HepG2 (cell line): Measurements from ENCODE around the gene ELL. TPM values are rescaled to one million over a fixed set of nuclear protein-coding genes. Genes with fewer than 3 reads are reported as not detected.
A peak's percentile ranks its signal among the peaks of the same experiment; 100 is the strongest.

Experiments
- ATAC-seq: fragments of 200-7000 bp; cut with Tn5 transposase; 3 replicates; pipeline ENCODE4 v1.9.1; 2020; ENCODE audit warnings: mild to moderate bottlenecking, moderate library complexity
- BruUV-seq: library from RNA; stranded (reverse); fragments of 400-500 nt; replicated peaks from 2 replicates; lab custom pipeline; 2021; lab: Mats Ljungman, UMichigan
- CTCF ChIA-PET: fragments of 300-600 bp; formaldehyde crosslinking; extraction: SDS; loops from one replicate; lab custom pipeline; 2021; ENCODE audit warnings: low total read pairs, inconsistent platforms, low intra/inter-chr PET ratio; lab: Yijun Ruan, JAX
- POLR2A ChIA-PET: fragments of 350-600 bp; sonication (Branson Sonifier 250); formaldehyde crosslinking; loops from one replicate; lab custom pipeline; 2020; ENCODE audit warnings: antibody characterized with exemption, inconsistent platforms; lab: Yijun Ruan, JAX
- DNase-seq: peaks from one replicate; pipeline ENCODE4 v3.0.0-alpha.2; 2015; ENCODE audit warnings: low spot score
- FAIRE-seq: peaks from 3 replicates; lab custom pipeline; 2011; peaks lifted over from hg19 to GRCh38; lab: Jason Lieb, UNC
- H2AFZ ChIP-seq: one replicate; pipeline ENCODE4 v1.6.1; 2011; ENCODE audit warnings: low read length, inconsistent platforms
- H3K27ac ChIP-seq: fragments of 300-600 bp; 3 replicates; pipeline ENCODE4 v1.8.0; 2011; ENCODE audit warnings: mixed run types, mild to moderate bottlenecking, mixed read lengths, low read length, inconsistent platforms; ENCODE audit not compliant: insufficient read depth; ENCODE audit errors: extremely low read length
- H3K27me3 ChIP-seq, 2 experiments: fragments of 200-600 bp in 1 of 2; 2 replicates in 1 of 2; 3 replicates in 1 of 2; pipeline versions ENCODE4 v1.6.0 to v1.8.0; 2011; ENCODE audit warnings: low read length in 2 of 2, mild to moderate bottlenecking in 2 of 2, moderate library complexity in 2 of 2, inconsistent platforms in 1 of 2; ENCODE audit not compliant: insufficient read depth in 2 of 2, control insufficient read depth in 1 of 2
- H3K36me3 ChIP-seq, 2 experiments: fragments of 200-600 bp in 1 of 2; replicated peaks in 1 of 2; 2 replicates in 1 of 2; 3 replicates in 1 of 2; pipeline versions ENCODE4 v1.5.1 to v1.8.0; 2011; ENCODE audit warnings: low read length in 2 of 2, inconsistent platforms in 1 of 2; ENCODE audit not compliant: insufficient read depth in 2 of 2, control insufficient read depth in 1 of 2
- H3K4me1 ChIP-seq: 2 replicates; pipeline ENCODE4 v1.5.1; 2012; ENCODE audit warnings: low read length, inconsistent platforms; ENCODE audit not compliant: insufficient read depth
- H3K4me2 ChIP-seq: 2 replicates; pipeline ENCODE4 v1.6.0; 2011; ENCODE audit warnings: low read depth, low read length, inconsistent platforms
- H3K4me3 ChIP-seq, 3 experiments: fragments of 200-600 bp in 1 of 3; sonication (generic), shearing (Covaris generic) in 1 of 3; replicated peaks in 1 of 3; 2 replicates each; pipeline ENCODE4 v1.5.1; 2011 to 2016; ENCODE audit warnings: low read length in 3 of 3, inconsistent platforms in 2 of 3, low read depth in 2 of 3, mild to moderate bottlenecking in 2 of 3, control low read depth in 1 of 3, mixed read lengths in 1 of 3; ENCODE audit not compliant: insufficient read depth in 1 of 3
- H3K79me2 ChIP-seq: one replicate; pipeline ENCODE4 v1.6.1; 2011; ENCODE audit warnings: low read length, inconsistent platforms; ENCODE audit not compliant: insufficient read depth
- H3K9ac ChIP-seq: 2 replicates; pipeline ENCODE4 v1.6.0; 2011; ENCODE audit warnings: mild to moderate bottlenecking, low read depth, low read length, inconsistent platforms; ENCODE audit not compliant: insufficient read depth
- H3K9me3 ChIP-seq: 2 replicates; pipeline ENCODE4 v1.5.1; 2012; ENCODE audit warnings: mild to moderate bottlenecking, low read length
- H4K20me1 ChIP-seq: 2 replicates; pipeline ENCODE4 v1.6.0; 2011; ENCODE audit warnings: inconsistent platforms, mild to moderate bottlenecking, low read length, moderate library complexity; ENCODE audit not compliant: insufficient read depth
- ATF3 ChIP-seq: sonication (generic); formaldehyde crosslinking; IDR thresholded peaks from 2 replicates; pipeline ENCODE4 v1.4.0; 2020; ENCODE audit warnings: missing genetic modification reagents
- BATF2 ChIP-seq: sonication (generic); formaldehyde crosslinking; IDR thresholded peaks from 2 replicates; pipeline ENCODE4 v1.8.0; 2022; ENCODE audit warnings: mild to moderate bottlenecking, missing genetic modification reagents, moderate library complexity
- BCL6 ChIP-seq: IDR thresholded peaks from 2 replicates; pipeline ENCODE4 v1.6.1; 2016; ENCODE audit warnings: missing genetic modification reagents, missing compliant biosample characterization
- CEBPB ChIP-seq: IDR thresholded peaks from 2 replicates; pipeline ENCODE4 v1.6.1; 2011; ENCODE audit warnings: low read depth, low read length, improper control_type of control experiment, borderline replicate concordance
- ELF3 ChIP-seq: IDR thresholded peaks from 2 replicates; pipeline ENCODE4 v1.6.1; 2016; ENCODE audit warnings: missing genetic modification reagents, missing compliant biosample characterization
- GABPB1 ChIP-seq: IDR thresholded peaks from 2 replicates; pipeline ENCODE4 v1.6.1; 2016; ENCODE audit warnings: mild to moderate bottlenecking, missing genetic modification reagents, moderate library complexity, missing compliant biosample characterization
- HNF4A ChIP-seq: sonication (generic); formaldehyde crosslinking; IDR thresholded peaks from 2 replicates; pipeline ENCODE4 v1.4.0; 2020; ENCODE audit warnings: missing genetic modification reagents
- MED1 ChIP-seq: sonication (generic); formaldehyde crosslinking; IDR thresholded peaks from 2 replicates; pipeline ENCODE4 v1.4.0; 2020; ENCODE audit warnings: missing genetic modification reagents
- NR2C2 ChIP-seq: sonication (generic); formaldehyde crosslinking; IDR thresholded peaks from 2 replicates; pipeline ENCODE4 v1.4.0; 2020; ENCODE audit warnings: missing genetic modification reagents, mild to moderate bottlenecking, moderate library complexity, borderline replicate concordance
- RARA ChIP-seq: IDR thresholded peaks from 2 replicates; pipeline ENCODE4 v1.6.1; 2016; ENCODE audit warnings: missing genetic modification reagents, missing compliant biosample characterization
- ZNF18 ChIP-seq: sonication (generic); formaldehyde crosslinking; IDR thresholded peaks from 2 replicates; pipeline ENCODE4 v1.8.0; 2022; ENCODE audit warnings: mild to moderate bottlenecking, missing genetic modification reagents; ENCODE audit not compliant: insufficient replicate concordance
- ZNF343 ChIP-seq: sonication (generic); formaldehyde crosslinking; IDR thresholded peaks from 2 replicates; pipeline ENCODE4 v1.4.0; 2020; ENCODE audit warnings: mild to moderate bottlenecking, missing genetic modification reagents
- ZNF362 ChIP-seq: sonication (generic); formaldehyde crosslinking; IDR thresholded peaks from 2 replicates; pipeline ENCODE4 v1.4.0; 2020; ENCODE audit warnings: missing genetic modification reagents, mild to moderate bottlenecking, borderline replicate concordance
- ZNF367 ChIP-seq: sonication (generic); formaldehyde crosslinking; IDR thresholded peaks from 2 replicates; pipeline ENCODE4 v1.4.0; 2020; ENCODE audit warnings: missing genetic modification reagents, borderline replicate concordance
- ZNF770 ChIP-seq: sonication (generic); formaldehyde crosslinking; IDR thresholded peaks from 2 replicates; pipeline ENCODE4 v1.5.0; 2020; ENCODE audit warnings: mild to moderate bottlenecking, missing genetic modification reagents
- ZNF775 ChIP-seq: sonication (generic); formaldehyde crosslinking; IDR thresholded peaks from 2 replicates; pipeline ENCODE4 v1.4.0; 2020; ENCODE audit warnings: missing genetic modification reagents, mild to moderate bottlenecking, moderate library complexity, borderline replicate concordance
- WGBS: methylation state at CpG from one replicate; pipeline ENCODE4 v1.1.6; 2017; ENCODE audit warnings: low lambda C conversion rate; 5-methylcytosine and 5-hydroxymethylcytosine counted together
- in situ Hi-C: cut with HindIII; loops from 2 replicates; pipeline ENCODE4 v1.10.0; 2017; ENCODE audit warnings: low pct_unique_long_range_greater_than_20kb; ENCODE audit not compliant: extremely low pct_ligation_motif_present
- intact Hi-C: fragments of 100-400 bp; cut with micrococcal nuclease; formaldehyde crosslinking; loops from one replicate; pipeline ENCODE4 v1.10.0; 2022; ENCODE audit not compliant: unreplicated experiment
- polyA plus RNA-seq, 8 experiments: library from polyadenylated mRNA; depleted of rRNA in 3 of 8; stranded (reverse) in 7 of 8; unstranded in 1 of 8; fragments of >200 nt; fragmentation: Illumina TruSeq in 4 of 8; extraction: Trizol in 4 of 8; gene quantifications; 2 replicates each; pipeline versions ENCODE4 v1.2.1 to v1.2.3, GENCODE V29; 2011 to 2016; ENCODE audit warnings: low read depth in 4 of 8, missing spikeins in 1 of 8, mixed read lengths in 1 of 8; ENCODE audit not compliant: insufficient read depth in 1 of 8
- total RNA-seq, 5 experiments: library from RNA; depleted of rRNA; stranded (reverse); fragments of >200 nt; fragmentation: Illumina TruSeq; extraction: Trizol; gene quantifications; 2 replicates each; pipeline ENCODE4 v1.2.3, GENCODE V29; 2016; ENCODE audit warnings: low read depth in 1 of 5

Gene ELL
- total and polyA plus RNA-seq, 2 of the 13 experiments (the other 11 are each of a cell fraction or from before 2014, with no cell fraction given): 3.7 to 5.4 TPM

GRCh38 chr19:18517606-18518005, 4.3 kb downstream of the ELL start:
- WGBS: 68% methylated on average over 4 of the region's 4 CpGs
- Histone ChIP-seq H3K4me3 (0 out of 6 replicates have a peak overlapping the region, but pooled peaks of 1 of the 3 experiments have one; percentile 11), H3K27ac (peak overlapping the region; percentile 94), H3K27me3 (no peaks in the 10 kb centered on the region; a peak in 1 of 5 replicates), H3K79me2 (peaks cover 82% of the 10 kb centered on the region), H4K20me1 (peaks cover 17% of the 10 kb centered on the region; the same call in 1 of the 2 replicates), H3K9me3 (no peaks in the 10 kb centered on the region), H3K36me3 (no peaks in the 10 kb centered on the region), H3K4me2 (peak overlapping the region; percentile 94), H3K9ac (peak overlapping the region; percentile 29; the same call in 1 of the 2 replicates), H2AFZ (no peak overlapping the region), H3K4me1 (peaks cover 75% of the 10 kb centered on the region)
- ATAC-seq (no peak), DNase-seq (no peak), FAIRE-seq (no peak)
- in situ Hi-C loops (no loop called here), intact Hi-C loops (no loop called here)
- TF ChIP-seq BATF2 (CRISPR knock-in tag) (no peak), RARA (CRISPR knock-in tag) (peak; percentile 65), ELF3 (CRISPR knock-in tag) (no peak), GABPB1 (0 out of 2 replicates have a peak, but pooled peaks have one; percentile 22), ZNF775 (CRISPR knock-in tag) (no peak), BCL6 (CRISPR knock-in tag) (0 out of 2 replicates have a peak, but pooled peaks have one; percentile 15), ZNF362 (CRISPR knock-in tag) (0 out of 2 replicates have a peak, but pooled peaks have one; percentile 34), HNF4A (CRISPR knock-in tag) (0 out of 2 replicates have a peak, but pooled peaks have one; percentile 22), MED1 (CRISPR knock-in tag) (0 out of 2 replicates have a peak, but pooled peaks have one; percentile 18), ZNF343 (no peak), ZNF770 (CRISPR knock-in tag) (peak; percentile 63; the same call in 1 of the 2 replicates), ZNF18 (CRISPR knock-in tag) (peak; percentile 33), NR2C2 (CRISPR knock-in tag) (0 out of 2 replicates have a peak, but pooled peaks have one; percentile 24), CEBPB (no peak), ZNF367 (CRISPR knock-in tag) (no peak), ATF3 (CRISPR knock-in tag) (no peak)
- BruUV-seq: no TSS peak
- POLR2A ChIA-PET: interaction anchor here (0.6 to 1.3 kb wide), 3 partner anchors 10 to 1209 kb away, joined by 3 read pairs; partner anchors contain the start of gene KXD1
- CTCF ChIA-PET: no interaction called here
